GM12878 (cell line): ENCODE measurements around the gene PLA2G5. TPM values are rescaled to one million over a fixed set of nuclear protein-coding genes. Genes with fewer than 3 reads are reported as not detected.
A peak's percentile ranks its signal among the peaks of the same experiment; 100 is the strongest.

Source experiments
- ATAC-seq: fragments of 200-7000 bp; cut with Tn5 transposase; 3 replicates; pipeline ENCODE4 v1.9.1; 2020; ENCODE audit warnings: mild to moderate bottlenecking, moderate library complexity
- BruUV-seq: library from RNA; stranded (reverse); fragments of 400-500 nt; replicated peaks from 2 replicates; lab custom pipeline; 2021; lab: Mats Ljungman, UMichigan
- CTCF ChIA-PET: fragments of 300-600 bp; sonication (Branson Sonifier 250); formaldehyde crosslinking; extraction: SDS; loops from one replicate; lab custom pipeline; 2021; ENCODE audit warnings: inconsistent platforms; lab: Yijun Ruan, JAX
- POLR2A ChIA-PET: fragments of 350-600 bp; formaldehyde crosslinking; extraction: SDS; loops from one replicate; lab custom pipeline; 2021; ENCODE audit warnings: inconsistent platforms; lab: Charles Lee
- RAD21 ChIA-PET: fragments of 300-600 bp; sonication (Branson Sonifier 250); formaldehyde crosslinking; loops from one replicate; lab custom pipeline; 2023; ENCODE audit warnings: antibody characterized with exemption; ENCODE audit not compliant: unreplicated experiment; lab: Charles Lee
- SMC1A ChIA-PET: fragments of 300-600 bp; sonication (Branson Sonifier 250); formaldehyde crosslinking; loops from one replicate; lab custom pipeline; 2023; ENCODE audit not compliant: unreplicated experiment, uncharacterized antibody; lab: Charles Lee
- DNase-seq: peaks from one replicate; pipeline ENCODE4 v3.0.0-alpha.2; 2011; ENCODE audit warnings: low read depth, low spot score
- FAIRE-seq: peaks from 3 replicates; lab custom pipeline; 2011; peaks lifted over from hg19 to GRCh38; lab: Jason Lieb, UNC
- H2AFZ ChIP-seq: 2 replicates; pipeline ENCODE4 v1.6.0; 2011; ENCODE audit warnings: low read depth, low read length, control low read depth; ENCODE audit not compliant: control insufficient read depth
- H3K27ac ChIP-seq: 2 replicates; pipeline ENCODE4 v1.5.1; 2011; ENCODE audit warnings: control low read depth; ENCODE audit not compliant: control insufficient read depth, insufficient read depth
- H3K27me3 ChIP-seq, 2 experiments: replicated peaks in 1 of 2; 2 replicates each; pipeline versions ENCODE4 v1.6.0 to v1.6.1; 2011; ENCODE audit warnings: low read length in 1 of 2; ENCODE audit not compliant: control insufficient read depth in 2 of 2, insufficient read depth in 2 of 2
- H3K36me3 ChIP-seq, 2 experiments: 2 replicates each; pipeline ENCODE4 v1.5.1; 2011; ENCODE audit warnings: low read length in 1 of 2; ENCODE audit not compliant: control insufficient read depth in 2 of 2, insufficient read depth in 2 of 2
- H3K4me1 ChIP-seq: 2 replicates; pipeline ENCODE4 v1.6.1; 2011; ENCODE audit warnings: mild to moderate bottlenecking, low read length, moderate library complexity, mixed read lengths; ENCODE audit not compliant: control insufficient read depth, insufficient read depth
- H3K4me2 ChIP-seq: 2 replicates; pipeline ENCODE4 v1.6.0; 2011; ENCODE audit warnings: control low read depth; ENCODE audit not compliant: control insufficient read depth, insufficient read depth
- H3K4me3 ChIP-seq: fragments of 200-600 bp; sonication (generic); 2 replicates; pipeline ENCODE4 v1.5.1; 2016
- H3K79me2 ChIP-seq: 2 replicates; pipeline ENCODE4 v1.6.0; 2011; ENCODE audit warnings: low read length; ENCODE audit not compliant: control insufficient read depth, insufficient read depth
- H3K9ac ChIP-seq: 2 replicates; pipeline ENCODE4 v1.8.0; 2011; ENCODE audit warnings: low read length, control low read depth, mixed read lengths; ENCODE audit not compliant: control insufficient read depth, insufficient read depth
- H3K9me3 ChIP-seq: replicated peaks from 3 replicates; pipeline ENCODE4 v1.5.1; 2011; ENCODE audit warnings: mild to moderate bottlenecking, low read length; ENCODE audit not compliant: control insufficient read depth, insufficient read depth
- H4K20me1 ChIP-seq: 2 replicates; pipeline ENCODE4 v1.6.0; 2011; ENCODE audit not compliant: control insufficient read depth, insufficient read depth
- BCLAF1 ChIP-seq: fragments of 450-650 bp; IDR thresholded peaks from 2 replicates; pipeline ENCODE4 v1.6.1; 2017; ENCODE audit warnings: antibody characterized with exemption, mild to moderate bottlenecking, moderate library complexity
- BRCA1 ChIP-seq: IDR thresholded peaks from 2 replicates; pipeline ENCODE4 v1.6.1; 2011; ENCODE audit warnings: low read depth, low read length, improper control_type of control experiment
- HCFC1 ChIP-seq: fragments of 150-350 bp; IDR thresholded peaks from 2 replicates; pipeline ENCODE4 v1.6.1; 2014; ENCODE audit warnings: low read length
- HDGF ChIP-seq: fragments of 450-650 bp; IDR thresholded peaks from 2 replicates; pipeline ENCODE4 v1.6.1; 2016; ENCODE audit warnings: antibody characterized with exemption
- IRF5 ChIP-seq: fragments of 450-650 bp; IDR thresholded peaks from 2 replicates; pipeline ENCODE4 v1.6.1; 2017; ENCODE audit warnings: borderline replicate concordance
- MLLT1 ChIP-seq: fragments of 450-650 bp; IDR thresholded peaks from 2 replicates; pipeline ENCODE4 v1.6.1; 2016; ENCODE audit warnings: mild to moderate bottlenecking
- NFXL1 ChIP-seq: fragments of 450-650 bp; IDR thresholded peaks from 2 replicates; pipeline ENCODE4 v1.6.1; 2017; ENCODE audit warnings: antibody characterized with exemption, mild to moderate bottlenecking, borderline replicate concordance
- NFYB ChIP-seq: IDR thresholded peaks from 2 replicates; pipeline ENCODE4 v1.6.1; 2011; ENCODE audit warnings: low read depth, mild to moderate bottlenecking, low read length, improper control_type of control experiment, moderate library complexity; ENCODE audit not compliant: insufficient read depth
- NKRF ChIP-seq: fragments of 450-650 bp; conservative IDR thresholded peaks from 2 replicates; pipeline ENCODE4 v1.6.1; 2017; ENCODE audit warnings: mild to moderate bottlenecking, moderate library complexity
- RAD21 ChIP-seq: IDR thresholded peaks from 2 replicates; pipeline ENCODE4 v1.6.1; 2011; ENCODE audit warnings: mild to moderate bottlenecking, low read depth, low read length, moderate library complexity; ENCODE audit not compliant: insufficient read depth
- RFX5 ChIP-seq: IDR thresholded peaks from 2 replicates; pipeline ENCODE4 v1.6.1; 2011; ENCODE audit warnings: low read depth, low read length, improper control_type of control experiment
- SIX5 ChIP-seq: IDR thresholded peaks from 2 replicates; pipeline ENCODE4 v1.6.1; 2011; ENCODE audit warnings: mild to moderate bottlenecking, low read depth, low read length, moderate library complexity; ENCODE audit not compliant: severe bottlenecking
- SMC3 ChIP-seq: IDR thresholded peaks from 2 replicates; pipeline ENCODE4 v1.6.1; 2011; ENCODE audit warnings: low read length, improper control_type of control experiment, borderline replicate concordance
- TBL1XR1 ChIP-seq: IDR thresholded peaks from 2 replicates; pipeline ENCODE4 v1.6.1; 2012; ENCODE audit warnings: low read depth, low read length, improper control_type of control experiment
- ZNF24 ChIP-seq: fragments of 450-650 bp; IDR thresholded peaks from 2 replicates; pipeline ENCODE4 v1.6.1; 2017; ENCODE audit warnings: antibody characterized with exemption, mild to moderate bottlenecking
- WGBS: methylation state at CpG from one replicate; pipeline ENCODE4 v1.1.6; 2016; ENCODE audit warnings: low lambda C conversion rate; ENCODE audit not compliant: insufficient replicate concordance, insufficient coverage; ENCODE audit errors: missing lambda C conversion rate; 5-methylcytosine and 5-hydroxymethylcytosine counted together
- in situ Hi-C: fragments of 300-500 bp; cut with MboI; formaldehyde crosslinking; loops from 9 replicates; pipeline ENCODE4 v1.14.3; 2018; ENCODE audit warnings: mixed read lengths
- intact Hi-C: fragments of 100-400 bp; cut with micrococcal nuclease; formaldehyde crosslinking; loops from one replicate; pipeline ENCODE4 v1.14.2; 2022; ENCODE audit not compliant: unreplicated experiment
- polyA plus RNA-seq, 11 experiments: library from polyadenylated mRNA; depleted of rRNA in 4 of 11; unstranded in 6 of 11; stranded (reverse) in 5 of 11; fragments of >200 nt; fragmentation: Nextera tagmentation in 4 of 11; fragmentation: Illumina TruSeq in 1 of 11; extraction: Ambion mirVana in 4 of 11; extraction: Trizol in 1 of 11; gene quantifications; 1 replicate in 1 of 11; 2 replicates in 10 of 11; pipeline versions ENCODE4 v1.2.1 to v1.2.3, GENCODE V29; 2011 to 2016; ENCODE audit warnings: inconsistent platforms in 2 of 11, missing spikeins in 2 of 11, low read depth in 1 of 11
- total RNA-seq, 4 experiments: library from RNA; depleted of rRNA in 3 of 4; stranded (reverse); fragments of >200 nt in 3 of 4; fragmentation: Illumina TruSeq in 1 of 4; extraction: Trizol in 1 of 4; gene quantifications; 2 replicates each; pipeline versions ENCODE4 v1.2.1 to v1.2.3, GENCODE V29; 2013 to 2021

PLA2G5 gene
- total and polyA plus RNA-seq, 10 of the 15 experiments (the other 5 are each of a cell fraction or from before 2014, with no cell fraction given): 0.10 to 0.19 (median 0.17) TPM; not detected in 7

- POLR2A ChIA-PET: interaction anchor here (0.6 to 3.0 kb wide), 2 partner anchors 22 to 47 kb away, joined by 3 to 11 read pairs; no protein-coding TSS in a partner anchor
- no TSS peak for BruUV-seq
- no peak for TF ChIP-seq NKRF
- TF ChIP-seq RFX5: no peak
- TF ChIP-seq BRCA1: no peak
- TF ChIP-seq RAD21: no peak
- no peak for TF ChIP-seq NFYB
- no peak for TF ChIP-seq SIX5
- 0 out of 2 replicates have a peak, but pooled peaks have one; percentile 51 for TF ChIP-seq TBL1XR1
- TF ChIP-seq ZNF24: no peak
- TF ChIP-seq NFXL1: no peak
- no peak for TF ChIP-seq MLLT1
- TF ChIP-seq HDGF: no peak
- TF ChIP-seq HCFC1: no peak
- no peak for TF ChIP-seq IRF5
- TF ChIP-seq SMC3: no peak
- no peak for TF ChIP-seq BCLAF1
Measured at GRCh38 chr1:20126041-20126805, 56.2 kb downstream of the PLA2G5 start.

More at GRCh38 chr1:20126041-20126805, 56.2 kb downstream of the PLA2G5 start:
- peak overlapping the region; percentile 46; the same call in 1 of the 2 replicates for H3K9ac ChIP-seq
- H3K27me3 ChIP-seq: no peaks in the 10 kb centered on the region
- ChIA-PET CTCF (interaction anchor here (0.6 to 3.3 kb wide), 8 partner anchors 12 to 244 kb away, joined by 3 to 17 read pairs (median 4); partner anchors contain the start of gene OTUD3), RAD21 (interaction anchor here (0.8 to 4.8 kb wide), 4 partner anchors 25 to 67 kb away, joined by 3 to 28 read pairs (median 12); no protein-coding TSS in a partner anchor), SMC1A (interaction anchor here (1.0 to 3.6 kb wide), 13 partner anchors 10 to 244 kb away, joined by 3 to 18 read pairs (median 5); partner anchors contain the start of gene OTUD3)
- peak overlapping the region; percentile 76 for H3K27ac ChIP-seq
- no peaks in the 10 kb centered on the region for H4K20me1 ChIP-seq
- H3K36me3 ChIP-seq: no peaks in the 10 kb centered on the region
- peaks cover 2% of the 10 kb centered on the region; the same call in 1 of the 3 replicates for H3K9me3 ChIP-seq
- H3K4me2 ChIP-seq: peak overlapping the region; percentile 62
- no peak for FAIRE-seq
- intact Hi-C loops (no loop called here), in situ Hi-C loops (no loop called here)
- peaks cover 44% of the 10 kb centered on the region for H3K4me1 ChIP-seq
- H3K79me2 ChIP-seq: no peaks in the 10 kb centered on the region
- 19% methylated on average over 9 of the region's 9 CpGs for WGBS
- peak; percentile 87 for ATAC-seq
- DNase-seq: peak; percentile 77
- no peak overlapping the region for H3K4me3 ChIP-seq
- peak overlapping the region; percentile 61 for H2AFZ ChIP-seq
